SK-N-SH treated with all-trans-retinoic acid at 6 μM for 48 hours (cell line): ENCODE measurements around the gene CHST2.

Experiments used
- ZC3H10 ChIP-seq: fragments of 250-450 bp; sonication (Bioruptor Pico); IDR thresholded peaks from 2 replicates; pipeline ENCODE4 v1.5.1; 2021; ENCODE audit warnings: mild to moderate bottlenecking, moderate library complexity
- ZNF70 ChIP-seq: fragments of 450-650 bp; formaldehyde crosslinking; IDR thresholded peaks from 2 replicates; pipeline ENCODE4 v1.5.0; 2020; ENCODE audit warnings: mild to moderate bottlenecking, moderate library complexity
- ZNF8 ChIP-seq: fragments of 450-650 bp; formaldehyde crosslinking; IDR thresholded peaks from 2 replicates; pipeline ENCODE4 v1.5.0; 2020; ENCODE audit warnings: mild to moderate bottlenecking, moderate library complexity

DNA sequence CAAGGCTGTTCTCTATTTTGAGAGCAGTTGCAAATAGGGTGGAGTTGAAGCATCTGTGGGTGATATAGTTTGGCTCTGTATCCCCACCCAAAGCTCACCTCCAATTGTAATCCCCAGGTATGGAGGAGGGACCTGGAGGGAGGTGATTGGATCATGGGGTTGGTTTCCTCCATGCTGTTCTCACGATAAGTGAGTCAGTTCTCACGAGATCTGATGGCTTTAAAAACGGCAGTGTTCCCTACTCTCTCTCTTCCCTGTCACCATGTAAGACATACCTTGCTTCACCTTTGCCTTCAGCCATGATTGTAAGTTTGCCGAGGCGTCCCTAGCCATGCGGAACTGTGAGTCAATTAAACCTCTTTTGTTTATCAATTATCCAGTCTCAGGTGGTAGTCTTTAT, 21.0 kb downstream of the CHST2 start:
- TF ChIP-seq ZC3H10 (no peak), ZNF70 (no peak), ZNF8 (no peak)
